ENCODE data around the gene GLB1L2.

DNA sequence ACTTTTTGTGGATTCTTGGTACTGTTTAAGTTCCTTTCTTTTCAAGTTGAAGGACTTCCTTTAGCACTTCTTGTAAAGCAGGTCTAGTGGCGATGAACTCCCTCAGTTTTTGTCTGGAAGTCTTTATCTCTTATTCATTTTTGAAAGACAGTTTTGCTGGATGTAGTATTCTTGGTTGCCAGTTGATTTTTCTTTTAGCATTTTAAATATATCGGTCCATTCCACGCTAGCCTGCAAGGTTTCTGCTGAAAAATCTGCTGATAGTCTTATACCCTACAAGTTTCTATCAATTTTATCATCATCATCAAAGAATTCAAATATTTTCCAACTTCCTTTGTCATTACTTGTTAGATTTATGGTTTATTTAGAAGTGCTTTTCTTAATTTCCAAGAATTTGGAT lies 14.7 kb upstream of the GLB1L2 start:
- no peak for TF ChIP-seq EZH2 (IDR thresholded peaks at IDR 0.05; ENCODE audit: borderline replicate concordance, low read length)
- TF ChIP-seq, protein P1, sequence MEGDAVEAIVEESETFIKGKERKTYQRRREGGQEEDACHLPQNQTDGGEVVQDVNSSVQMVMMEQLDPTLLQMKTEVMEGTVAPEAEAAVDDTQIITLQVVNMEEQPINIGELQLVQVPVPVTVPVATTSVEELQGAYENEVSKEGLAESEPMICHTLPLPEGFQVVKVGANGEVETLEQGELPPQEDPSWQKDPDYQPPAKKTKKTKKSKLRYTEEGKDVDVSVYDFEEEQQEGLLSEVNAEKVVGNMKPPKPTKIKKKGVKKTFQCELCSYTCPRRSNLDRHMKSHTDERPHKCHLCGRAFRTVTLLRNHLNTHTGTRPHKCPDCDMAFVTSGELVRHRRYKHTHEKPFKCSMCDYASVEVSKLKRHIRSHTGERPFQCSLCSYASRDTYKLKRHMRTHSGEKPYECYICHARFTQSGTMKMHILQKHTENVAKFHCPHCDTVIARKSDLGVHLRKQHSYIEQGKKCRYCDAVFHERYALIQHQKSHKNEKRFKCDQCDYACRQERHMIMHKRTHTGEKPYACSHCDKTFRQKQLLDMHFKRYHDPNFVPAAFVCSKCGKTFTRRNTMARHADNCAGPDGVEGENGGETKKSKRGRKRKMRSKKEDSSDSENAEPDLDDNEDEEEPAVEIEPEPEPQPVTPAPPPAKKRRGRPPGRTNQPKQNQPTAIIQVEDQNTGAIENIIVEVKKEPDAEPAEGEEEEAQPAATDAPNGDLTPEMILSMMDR (IDR thresholded peaks at IDR 0.05; ENCODE audit: low read length), result no peak
